HG03135 (cell line): ENCODE data around the gene DVL3.
"Not testable (repeated sequence)": the region's sequence is repeated elsewhere in the genome, so short reads cannot be mapped to it uniquely, and the experiment has no call there.

Experiments
- ATAC-seq: cut with Tn5 transposase; IDR thresholded peaks from one replicate; pipeline ENCODE4 v1.9.1; 2021; ENCODE audit warnings: mild to moderate bottlenecking, moderate library complexity; ENCODE audit not compliant: unreplicated experiment

Gene DVL3

DNA sequence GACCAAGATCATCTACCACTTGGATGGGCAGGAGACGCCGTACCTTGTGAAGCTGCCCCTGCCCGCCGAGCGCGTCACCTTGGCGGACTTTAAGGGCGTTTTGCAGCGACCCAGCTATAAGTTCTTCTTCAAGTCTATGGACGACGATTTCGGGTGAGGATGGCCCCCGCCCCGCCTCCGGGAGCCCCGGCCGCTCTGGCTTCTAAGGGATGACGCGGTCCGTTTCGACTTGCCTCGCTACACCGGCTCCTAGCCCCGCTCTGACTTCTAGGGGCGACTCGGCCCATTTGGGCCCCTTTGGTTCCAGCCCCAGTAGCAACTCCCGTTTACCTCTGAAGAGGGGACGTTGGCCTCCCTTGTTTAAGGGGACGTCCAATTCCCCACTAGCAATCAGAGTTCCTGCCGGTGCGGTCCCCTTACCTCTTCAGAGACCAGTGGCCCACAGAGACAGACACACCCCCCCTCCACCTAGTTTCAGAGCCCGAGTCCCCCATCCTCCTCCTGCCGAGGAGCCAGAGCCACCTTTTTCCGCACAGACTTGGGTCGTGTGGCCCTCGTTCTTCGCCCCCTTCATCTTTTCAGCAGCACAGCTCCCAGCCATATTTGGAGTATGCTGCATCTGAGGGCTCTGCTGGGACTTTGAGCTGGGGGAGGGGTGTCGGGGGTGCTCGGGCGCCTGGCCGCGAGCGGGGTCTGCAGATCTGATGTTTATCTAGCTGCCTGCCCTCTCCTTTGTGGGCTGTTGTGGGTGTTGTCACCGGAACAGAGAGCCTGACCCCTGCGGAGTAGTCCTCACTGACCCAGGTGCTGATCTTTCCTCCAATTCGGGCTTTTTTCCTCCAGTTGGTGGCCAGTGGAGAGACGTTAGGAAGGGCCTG, 706 bp downstream of the DVL3 start:
- ATAC-seq: peak; percentile 45

- ATAC-seq: no peak
Measured at GRCh38 chr3:184156522-184156955, 1.4 kb downstream of the DVL3 start.

- ATAC-seq: no peak
Measured at GRCh38 chr3:184157206-184157605, 2.0 kb downstream of the DVL3 start.

- ATAC-seq: no peak
Measured at GRCh38 chr3:184158404-184158803, 3.2 kb downstream of the DVL3 start.

- no peak for ATAC-seq
Measured at GRCh38 chr3:184160456-184160855, 5.3 kb downstream of the DVL3 start.

GRCh38 chr3:184162571-184163070, 7.4 kb downstream of the DVL3 start:
- not testable (repeated sequence) for ATAC-seq

DNA sequence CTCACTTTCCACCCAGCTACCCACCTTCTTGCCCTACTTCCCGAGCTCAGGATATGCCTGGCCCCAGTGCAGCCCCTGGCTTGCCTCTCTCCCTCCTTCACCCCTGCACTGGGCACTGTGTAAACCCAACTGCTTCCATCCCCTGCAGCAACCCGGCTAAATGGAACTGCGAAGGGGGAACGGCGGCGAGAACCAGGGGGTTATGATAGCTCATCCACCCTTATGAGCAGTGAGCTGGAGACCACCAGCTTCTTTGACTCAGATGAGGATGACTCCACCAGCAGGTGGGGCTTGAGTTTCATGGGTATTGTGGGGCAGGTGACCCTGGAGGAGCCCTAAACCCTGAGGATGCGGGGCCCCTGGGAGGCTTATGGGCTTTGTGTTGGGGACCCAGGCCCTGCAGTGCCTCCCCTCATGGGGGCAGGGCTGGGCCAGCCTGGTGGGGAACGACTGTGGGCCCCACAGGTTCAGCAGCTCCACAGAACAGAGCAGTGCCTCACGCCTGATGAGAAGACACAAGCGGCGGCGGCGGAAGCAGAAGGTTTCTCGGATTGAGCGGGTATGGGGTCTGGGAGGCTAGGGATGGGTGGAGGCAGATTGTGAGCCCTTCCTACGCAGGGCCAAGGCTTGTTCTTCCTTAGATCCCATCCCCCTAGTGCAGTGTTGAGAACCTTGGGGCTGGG, 9.6 kb downstream of the DVL3 start:
- no peak for ATAC-seq

GRCh38 chr3:184165543-184165942, 10.4 kb downstream of the DVL3 start:
- ATAC-seq: no peak

- no peak for ATAC-seq
Measured at GRCh38 chr3:184166671-184167070, 11.5 kb downstream of the DVL3 start.

DNA sequence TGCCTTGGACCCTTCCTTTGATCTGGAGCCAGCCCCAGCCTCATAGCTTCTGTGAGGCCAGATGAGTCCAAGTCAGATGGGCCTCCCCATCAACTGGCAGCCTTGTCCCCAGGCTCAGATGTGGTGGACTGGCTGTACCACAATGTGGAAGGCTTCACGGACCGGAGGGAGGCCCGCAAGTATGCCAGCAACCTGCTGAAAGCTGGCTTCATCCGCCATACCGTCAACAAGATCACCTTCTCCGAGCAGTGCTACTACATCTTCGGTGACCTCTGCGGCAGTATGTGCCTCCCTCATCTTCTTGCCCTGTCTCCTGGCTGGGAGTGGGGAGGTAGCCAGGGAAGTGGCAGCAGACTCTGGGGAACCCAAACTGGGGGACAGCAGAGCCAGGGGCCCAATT, 12.6 kb downstream of the DVL3 start:
- ATAC-seq: no peak

GRCh38 chr3:184168363-184169120, 13.4 kb downstream of the DVL3 start:
- no peak for ATAC-seq

GRCh38 chr3:184169896-184170875, 15.0 kb downstream of the DVL3 start:
- ATAC-seq: no peak

DNA sequence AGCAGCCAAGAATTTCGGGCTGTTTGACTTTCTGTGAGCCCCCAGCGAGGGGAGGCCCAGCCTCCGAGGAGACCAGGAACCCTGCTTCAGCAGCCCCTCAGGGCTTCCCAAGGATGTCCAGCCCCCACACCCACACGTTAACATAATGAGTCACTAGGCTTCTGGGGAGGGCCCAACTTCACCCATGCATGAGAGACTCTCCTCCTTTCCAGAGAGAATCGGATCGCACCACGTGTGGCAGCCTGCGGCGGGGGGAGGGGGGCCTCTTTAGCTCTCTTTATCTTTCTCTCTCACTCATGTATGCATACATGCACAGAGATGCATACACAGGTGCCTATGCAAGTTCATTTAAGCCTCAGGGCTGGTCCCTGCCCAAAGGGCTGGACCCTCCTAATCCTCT, 16.4 kb downstream of the DVL3 start:
- no peak for ATAC-seq

DNA sequence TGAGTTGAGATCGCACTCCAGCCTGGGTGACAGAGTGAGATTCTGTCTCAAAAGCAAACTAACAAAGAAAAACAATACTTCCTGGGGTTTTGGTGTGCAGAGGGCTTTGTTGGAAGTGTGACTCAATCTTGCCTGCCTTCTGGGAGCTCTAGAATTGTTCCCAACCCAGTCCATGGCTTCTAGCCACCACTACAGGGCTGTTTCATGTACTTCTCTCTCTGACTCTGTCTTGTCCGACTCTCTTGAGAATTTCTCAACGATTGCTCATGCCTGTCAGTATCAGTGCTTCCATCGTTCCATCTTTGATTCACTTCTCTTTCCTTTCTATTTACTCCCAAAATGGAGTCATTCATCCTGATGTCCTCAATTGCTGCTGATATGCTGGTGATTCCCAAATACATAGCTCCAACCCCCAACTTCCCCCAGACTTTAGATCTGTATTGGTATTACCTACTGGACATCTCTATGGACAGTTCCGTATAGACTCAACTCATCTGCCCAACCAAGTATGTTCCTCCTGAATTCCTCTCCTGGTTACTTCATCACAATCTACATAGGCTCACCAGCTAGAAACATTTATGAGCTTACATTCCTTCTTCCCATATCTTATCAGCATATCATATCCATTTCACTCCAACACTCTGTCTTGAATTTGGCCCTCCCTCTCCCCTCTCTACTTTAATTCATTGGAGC, 17.6 kb downstream of the DVL3 start:
- no peak for ATAC-seq

DNA sequence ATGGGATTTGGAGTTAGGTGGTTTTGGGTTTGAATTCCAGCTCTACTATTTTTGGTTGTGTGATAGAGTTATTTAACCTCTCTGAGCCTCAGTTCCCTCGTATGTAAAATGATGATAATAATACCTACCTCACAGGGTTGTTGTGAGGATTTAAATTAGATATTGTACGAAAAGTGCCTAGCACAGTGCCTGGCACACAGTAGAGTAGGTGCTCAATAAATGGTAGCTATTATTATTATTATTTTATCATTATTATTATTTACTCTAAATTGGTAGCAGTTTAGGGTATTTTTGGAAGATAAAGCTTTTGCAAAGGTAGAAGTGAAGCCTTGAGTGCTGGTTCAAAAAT, 18.2 kb downstream of the DVL3 start:
- no peak for ATAC-seq

DNA sequence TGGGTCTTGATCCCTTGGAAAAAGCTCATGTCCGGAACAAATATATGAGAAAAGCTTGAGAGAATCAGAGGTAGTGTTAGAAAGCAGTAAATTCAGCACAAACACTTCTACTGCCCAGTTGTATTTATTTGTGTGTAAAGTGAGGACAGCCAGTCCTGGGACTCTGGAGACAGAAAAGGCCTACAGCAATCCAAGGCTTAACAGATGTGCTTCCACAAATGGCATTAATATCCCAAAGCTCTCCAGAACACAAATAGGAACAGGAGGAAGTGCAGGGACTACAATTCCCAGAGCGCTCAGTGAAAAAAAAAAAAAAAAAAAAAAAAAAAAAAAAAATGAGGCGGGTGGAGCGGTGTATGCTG, 19.1 kb downstream of the DVL3 start:
- peak; percentile 1 for ATAC-seq

DNA sequence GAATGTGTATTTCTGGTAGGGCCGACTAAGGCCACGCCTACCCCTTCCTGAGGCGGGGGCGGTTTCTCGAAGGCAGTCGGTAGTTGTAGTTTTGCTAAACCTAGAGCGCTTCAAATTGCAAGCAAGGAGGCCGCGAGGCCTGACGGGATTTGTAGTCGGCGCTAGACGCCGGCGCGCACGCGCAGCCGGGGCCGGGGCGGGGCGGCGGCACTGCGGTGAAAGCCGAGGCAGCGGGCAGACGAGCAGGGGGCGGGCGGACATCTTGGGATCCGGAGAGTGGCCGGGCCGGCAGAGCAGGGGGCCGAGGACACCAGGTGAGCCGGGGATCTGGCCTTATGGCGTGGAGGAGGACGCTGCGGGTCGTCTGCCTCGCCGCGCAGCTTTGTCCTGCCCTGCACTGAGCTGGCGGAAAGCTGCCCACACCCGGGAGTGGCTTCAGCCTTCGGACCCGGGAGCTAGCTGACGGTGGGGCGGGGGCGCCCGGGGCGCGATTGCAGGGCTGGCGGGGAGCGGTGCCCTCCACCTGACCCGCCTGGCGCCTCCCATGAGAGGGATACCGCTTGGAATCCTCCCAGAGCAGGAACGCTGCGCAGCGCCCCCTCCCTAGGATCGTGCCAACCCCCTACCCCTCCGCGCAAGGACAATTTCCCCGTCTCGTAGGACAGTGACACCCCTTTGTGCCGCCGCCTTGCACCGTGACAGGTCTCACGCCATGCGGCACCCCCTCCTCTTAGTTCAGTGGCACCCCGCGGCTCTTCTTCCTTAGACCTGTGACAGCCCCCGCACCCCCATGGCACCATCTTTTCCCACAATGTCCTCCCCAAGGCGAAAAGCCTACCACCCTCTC, 19.7 kb downstream of the DVL3 start, which contains the start of gene AP2M1:
TSS of gene AP2M1 (plus strand) at position 210 of the 847 bp plus-strand sequence. CDS start 2,139 bp downstream, outside the sequence.
- peak; percentile 96 for ATAC-seq

DNA sequence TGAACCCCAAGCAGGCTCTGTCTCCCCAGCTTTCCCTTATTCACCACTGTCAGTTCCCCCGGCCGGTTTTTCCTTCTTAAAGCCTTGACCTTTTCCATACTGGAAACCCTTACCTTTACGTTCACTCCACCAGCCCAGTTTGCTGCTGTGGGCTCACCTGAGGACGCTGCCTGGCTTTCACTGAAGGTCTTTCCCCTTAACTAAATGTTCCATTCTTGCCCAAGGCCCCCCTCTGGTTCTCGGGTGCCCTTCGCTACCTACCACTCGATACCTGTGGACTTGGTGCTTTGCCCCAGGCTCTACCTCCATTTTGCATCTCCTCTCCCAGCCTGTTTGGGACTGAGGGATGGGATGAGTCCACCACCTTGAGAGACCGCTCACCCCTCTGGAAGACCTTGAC, 20.3 kb downstream of the DVL3 start:
- ATAC-seq: no peak

GRCh38 chr3:184175981-184176376, 20.8 kb downstream of the DVL3 start:
- no peak for ATAC-seq
